Measurements from ENCODE around the gene TRPV3. TPM values are rescaled to one million over a fixed set of nuclear protein-coding genes. Genes with fewer than 3 reads are reported as not detected.
"Not testable (repeated sequence)": the region's sequence is repeated elsewhere in the genome, so short reads cannot be mapped to it uniquely, and the experiment has no call there.

TRPV3 gene
- total RNA-seq, 2 experiments from 2014 or later: 0.69 to 0.79 TPM

DNA sequence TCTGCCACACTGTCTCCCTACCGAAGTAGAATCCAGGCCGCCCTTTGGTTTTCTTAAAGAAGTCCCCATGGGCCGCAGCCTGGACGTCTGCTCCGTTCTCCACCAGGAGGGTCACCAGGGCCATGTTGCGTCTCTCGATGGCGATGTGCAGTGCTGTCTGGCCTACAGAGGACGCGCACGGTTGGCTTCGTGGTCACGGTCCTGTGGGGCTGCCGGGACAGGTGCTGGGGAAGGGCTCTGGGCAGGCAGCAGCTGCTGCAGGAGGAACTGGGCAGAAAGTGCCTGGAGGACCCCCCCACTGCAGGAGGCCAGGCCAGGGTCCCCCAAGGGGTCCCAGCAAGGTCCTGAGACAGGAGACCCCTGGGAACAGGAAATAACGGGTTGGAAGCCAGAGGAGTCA is 32.6 kb upstream of the TRPV3 start:
- Mint-ChIP-seq H3K4me3 (no peak overlapping the region), H3K9me3 (no peaks in the 10 kb centered on the region), H3K4me1 (no peaks in the 10 kb centered on the region), H3K27me3 (no peaks in the 10 kb centered on the region), H3K36me3 (no peaks in the 10 kb centered on the region), H3K27ac (no peak overlapping the region)
- ATAC-seq (ENCODE audit: low read depth) (no peak), DNase-seq (no peak)
- POLR2A ChIA-PET: no interaction called here

DNA sequence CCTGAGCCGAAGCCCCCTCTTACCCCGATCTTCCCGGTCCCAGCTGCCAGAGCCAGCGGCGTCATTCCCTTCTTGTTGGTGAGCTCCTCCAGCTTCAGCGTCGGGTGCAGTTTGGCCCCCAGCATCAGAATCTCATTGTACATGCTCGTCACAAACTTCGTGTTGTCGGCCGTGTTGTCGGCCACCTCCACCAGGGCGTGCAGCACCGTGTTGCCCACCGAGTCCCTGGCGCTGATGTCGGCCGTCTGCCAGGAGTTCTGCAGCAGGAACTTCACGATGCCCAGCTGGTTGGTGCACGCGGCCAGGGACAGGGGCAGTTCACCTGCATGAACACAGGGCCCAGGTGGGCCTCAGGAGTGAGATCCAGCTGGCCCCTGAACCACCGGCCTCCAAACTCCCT is 32.2 kb upstream of the TRPV3 start:
- no peak for DNase-seq
- H3K27ac Mint-ChIP-seq: no peak overlapping the region
- H3K27me3 Mint-ChIP-seq: no peaks in the 10 kb centered on the region
- ATAC-seq (ENCODE audit: low read depth): no peak
- no peaks in the 10 kb centered on the region for H3K36me3 Mint-ChIP-seq
- no peak overlapping the region for H3K4me3 Mint-ChIP-seq
- H3K4me1 Mint-ChIP-seq: no peaks in the 10 kb centered on the region
- no peaks in the 10 kb centered on the region for H3K9me3 Mint-ChIP-seq
- POLR2A ChIA-PET: no interaction called here

DNA sequence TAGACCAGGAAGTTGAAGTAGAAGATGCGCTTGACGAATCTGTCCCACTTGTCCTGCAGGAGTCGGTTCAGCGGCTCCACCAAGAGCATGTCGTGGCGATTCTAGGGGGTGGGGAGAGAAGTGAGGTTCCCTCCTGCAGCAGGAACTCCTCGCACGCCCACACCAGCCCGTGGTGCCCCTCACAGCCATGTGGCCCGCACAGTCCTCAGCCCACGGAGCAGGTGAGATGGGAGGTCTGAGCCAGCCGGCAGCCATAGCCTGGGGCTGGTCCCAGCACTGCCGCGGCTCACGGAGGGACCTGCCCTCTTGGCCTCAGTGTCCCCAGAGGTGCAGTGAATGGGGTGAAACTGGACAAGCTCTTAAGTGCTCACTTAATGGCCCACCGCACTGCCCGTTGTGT is 28.2 kb upstream of the TRPV3 start:
- no peaks in the 10 kb centered on the region for H3K27me3 Mint-ChIP-seq
- no peaks in the 10 kb centered on the region for H3K4me1 Mint-ChIP-seq
- H3K9me3 Mint-ChIP-seq: no peaks in the 10 kb centered on the region
- POLR2A ChIA-PET: no interaction called here
- H3K27ac Mint-ChIP-seq: no peak overlapping the region
- no peak overlapping the region for H3K4me3 Mint-ChIP-seq
- ATAC-seq (ENCODE audit: low read depth) (no peak), DNase-seq (no peak)
- H3K36me3 Mint-ChIP-seq: no peaks in the 10 kb centered on the region

DNA sequence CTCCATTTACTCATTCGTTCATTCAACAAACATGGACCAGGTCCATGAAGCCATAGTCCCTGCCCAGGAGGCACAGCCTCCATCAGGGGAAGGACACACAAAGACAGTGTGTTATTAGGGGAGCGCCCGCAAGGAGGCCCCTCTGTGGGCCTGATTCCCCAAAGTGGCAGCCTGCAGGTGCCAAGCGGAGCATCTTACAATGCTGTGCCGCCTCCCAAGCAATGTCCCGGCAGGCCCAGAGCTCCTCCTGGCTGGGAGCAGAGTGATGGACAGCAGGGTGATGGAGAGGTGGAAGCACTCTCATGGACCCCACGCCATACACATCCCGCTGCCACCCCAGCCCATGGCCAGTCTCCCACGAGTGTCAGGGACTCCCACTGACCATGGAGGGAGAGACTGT is 25.8 kb upstream of the TRPV3 start:
- no peaks in the 10 kb centered on the region for H3K27me3 Mint-ChIP-seq
- DNase-seq (no peak), ATAC-seq (ENCODE audit: low read depth) (no peak)
- H3K9me3 Mint-ChIP-seq: no peaks in the 10 kb centered on the region
- no peaks in the 10 kb centered on the region for H3K4me1 Mint-ChIP-seq
- POLR2A ChIA-PET: interaction anchor here (0.6 kb wide), 1 partner anchor 30 kb away, joined by 3 read pairs; no protein-coding TSS in a partner anchor
- H3K36me3 Mint-ChIP-seq: no peaks in the 10 kb centered on the region
- no peak overlapping the region for H3K27ac Mint-ChIP-seq
- no peak overlapping the region for H3K4me3 Mint-ChIP-seq

DNA sequence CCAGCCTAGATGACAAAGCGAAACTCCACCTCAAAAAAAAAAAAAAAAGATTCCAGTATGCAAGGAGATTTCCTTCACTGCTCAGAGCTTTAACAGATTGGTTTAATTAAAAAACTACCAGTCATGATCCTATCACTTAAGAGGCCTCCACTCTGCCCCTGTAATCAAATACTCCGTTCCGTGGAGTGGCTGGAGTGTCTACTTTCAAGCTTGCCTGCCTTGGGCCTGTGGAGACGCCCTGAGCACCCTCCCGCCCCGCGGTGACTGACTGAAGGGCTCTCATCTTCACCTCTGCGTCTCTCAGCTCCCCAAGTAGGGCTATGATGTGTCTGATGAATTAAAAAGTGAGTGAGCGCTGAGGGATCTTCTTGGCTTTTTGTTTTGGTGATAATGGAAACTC is 25.3 kb upstream of the TRPV3 start:
- H3K9me3 Mint-ChIP-seq: no peaks in the 10 kb centered on the region
- no peak for DNase-seq
- no peak for ATAC-seq (ENCODE audit: low read depth)
- H3K36me3 Mint-ChIP-seq: no peaks in the 10 kb centered on the region
- H3K27me3 Mint-ChIP-seq: no peaks in the 10 kb centered on the region
- H3K27ac Mint-ChIP-seq: no peak overlapping the region
- no peaks in the 10 kb centered on the region for H3K4me1 Mint-ChIP-seq
- POLR2A ChIA-PET: interaction anchor here (0.6 kb wide), 1 partner anchor 30 kb away, joined by 3 read pairs; no protein-coding TSS in a partner anchor
- H3K4me3 Mint-ChIP-seq: no peak overlapping the region

DNA sequence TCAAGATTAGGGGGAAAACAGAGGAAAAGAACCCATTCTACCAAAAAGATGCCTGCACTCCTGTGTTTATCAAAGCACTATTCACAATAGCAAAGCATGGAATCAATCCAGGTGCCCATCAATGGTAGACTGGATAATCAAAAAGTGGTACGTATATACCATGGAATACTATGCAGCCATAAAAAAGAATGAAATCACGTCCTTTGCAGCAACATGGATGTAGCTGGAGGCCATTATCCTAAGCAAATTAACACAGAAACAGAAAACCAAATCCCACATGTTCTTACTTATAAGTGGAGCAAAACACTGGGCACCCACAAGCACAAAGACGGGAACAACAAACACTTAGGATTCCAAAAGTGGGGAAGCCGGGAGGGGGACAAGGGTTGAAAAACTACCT is 21.1 kb upstream of the TRPV3 start:
- H3K27me3 Mint-ChIP-seq; ATAC-seq (ENCODE audit: low read depth); H3K27ac Mint-ChIP-seq; POLR2A ChIA-PET; H3K36me3 Mint-ChIP-seq; H3K4me3 Mint-ChIP-seq; DNase-seq; H3K9me3 Mint-ChIP-seq; H3K4me1 Mint-ChIP-seq: not testable (repeated sequence)

DNA sequence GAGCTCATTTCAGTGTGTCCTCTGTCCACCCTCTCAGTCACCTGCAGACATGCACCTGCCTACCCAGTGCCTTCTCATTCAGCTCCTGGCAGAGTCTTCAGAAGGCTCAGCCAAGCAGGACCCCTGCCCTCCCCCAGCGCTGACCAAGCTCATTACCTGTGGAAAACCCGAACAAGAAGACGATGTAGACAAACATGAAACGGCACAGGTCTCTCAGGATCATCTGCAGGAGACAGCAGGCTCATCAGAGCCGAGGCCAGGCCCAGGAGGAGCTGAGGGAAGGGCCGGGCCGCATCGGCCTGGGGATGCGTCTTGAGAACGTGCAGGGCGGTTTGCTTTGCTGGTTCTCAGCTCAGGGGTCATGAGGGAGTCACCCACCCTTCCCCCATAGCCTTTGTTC is 19.4 kb upstream of the TRPV3 start:
- no peak for DNase-seq
- Mint-ChIP-seq H3K27me3 (no peaks in the 10 kb centered on the region), H3K36me3 (no peaks in the 10 kb centered on the region), H3K4me1 (no peaks in the 10 kb centered on the region), H3K4me3 (no peak overlapping the region), H3K27ac (no peak overlapping the region), H3K9me3 (no peaks in the 10 kb centered on the region)
- ATAC-seq (ENCODE audit: low read depth): no peak
- POLR2A ChIA-PET: no interaction called here

DNA sequence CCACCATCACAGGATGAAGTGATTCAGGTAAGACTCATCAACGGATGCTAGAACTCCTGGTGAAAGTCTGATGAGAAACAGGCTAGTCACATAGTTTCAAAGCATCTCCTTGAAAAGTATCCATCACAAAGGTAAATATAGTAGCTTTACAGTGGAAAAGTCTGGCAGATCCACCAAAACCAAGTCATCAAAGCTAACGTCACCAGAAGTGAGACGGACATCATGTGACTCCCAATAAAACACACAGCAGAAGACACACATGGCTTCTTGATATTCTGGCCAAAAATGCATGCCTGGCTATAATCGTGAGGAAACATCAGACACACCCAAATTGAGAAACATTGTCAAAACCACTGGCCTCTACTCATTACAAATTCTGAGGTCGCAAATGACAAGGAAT is 17.9 kb upstream of the TRPV3 start:
- H3K36me3 Mint-ChIP-seq: no peaks in the 10 kb centered on the region
- POLR2A ChIA-PET: no interaction called here
- no peak overlapping the region for H3K27ac Mint-ChIP-seq
- ATAC-seq (ENCODE audit: low read depth): no peak
- DNase-seq: no peak
- no peaks in the 10 kb centered on the region for H3K27me3 Mint-ChIP-seq
- no peak overlapping the region for H3K4me3 Mint-ChIP-seq
- no peaks in the 10 kb centered on the region for H3K9me3 Mint-ChIP-seq
- no peaks in the 10 kb centered on the region for H3K4me1 Mint-ChIP-seq

DNA sequence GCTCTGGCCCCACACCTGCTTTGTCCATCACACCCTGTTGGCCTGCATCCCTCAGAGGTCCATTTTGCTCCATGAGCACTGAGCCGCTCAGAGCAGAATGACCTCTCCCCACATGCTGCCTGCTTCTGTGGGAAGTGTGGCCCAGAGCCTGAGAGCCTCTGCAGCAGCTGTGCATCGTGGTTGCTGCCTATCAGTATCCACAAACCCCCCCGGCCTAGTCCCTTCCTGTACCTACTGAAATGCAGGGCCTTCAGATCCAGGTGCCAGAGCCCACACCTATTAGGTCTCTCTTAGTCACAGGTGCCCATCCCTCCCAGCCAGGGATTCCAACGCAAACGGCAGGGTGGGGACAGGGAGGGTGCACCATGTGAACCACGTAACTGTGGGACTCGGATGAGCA is 16.6 kb upstream of the TRPV3 start:
- no peaks in the 10 kb centered on the region for H3K4me1 Mint-ChIP-seq
- no peak overlapping the region for H3K27ac Mint-ChIP-seq
- H3K4me3 Mint-ChIP-seq: no peak overlapping the region
- H3K9me3 Mint-ChIP-seq: no peaks in the 10 kb centered on the region
- H3K27me3 Mint-ChIP-seq: no peaks in the 10 kb centered on the region
- POLR2A ChIA-PET: no interaction called here
- DNase-seq (no peak), ATAC-seq (ENCODE audit: low read depth) (no peak)
- H3K36me3 Mint-ChIP-seq: peaks cover 4% of the 10 kb centered on the region

DNA sequence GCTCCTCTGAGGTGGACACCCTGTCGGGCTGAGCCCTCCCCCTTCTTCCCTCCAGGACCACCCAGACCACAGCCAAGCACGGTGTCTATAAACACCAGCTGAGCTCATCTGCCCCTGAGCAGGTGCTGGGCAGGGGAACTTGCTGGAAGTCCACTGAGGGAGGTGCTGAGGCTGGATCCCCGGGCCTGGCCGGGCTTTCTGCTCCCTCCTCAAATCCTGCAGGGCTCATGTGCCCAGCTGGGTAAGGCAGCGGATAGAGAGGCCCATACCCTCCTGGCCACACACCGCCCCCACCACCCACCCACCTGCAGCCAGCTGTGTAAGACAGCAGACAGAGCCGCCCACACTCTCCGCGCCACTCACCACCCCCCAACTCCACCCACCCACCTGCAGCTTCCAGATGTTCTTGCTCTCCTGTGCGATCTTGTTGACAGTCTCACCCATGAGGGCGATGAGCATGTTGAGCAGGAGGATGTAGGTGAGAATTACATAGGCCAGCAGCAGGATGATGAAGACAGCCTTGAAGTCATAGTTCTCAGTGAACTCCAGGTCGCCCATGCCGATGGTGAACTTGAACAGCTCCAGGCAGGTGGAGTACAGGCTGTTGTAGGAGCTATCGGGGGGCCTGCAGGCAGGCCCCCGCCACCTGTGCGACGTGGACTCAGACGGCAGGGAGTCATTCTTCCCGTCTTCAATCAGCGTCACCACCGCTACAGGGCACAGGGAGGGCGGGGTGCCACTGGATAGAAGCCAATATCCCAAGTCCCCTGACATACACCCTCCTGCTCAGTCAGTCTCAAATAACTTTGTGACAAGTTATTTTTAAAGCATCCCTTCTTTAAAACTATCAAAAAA is 15.9 kb upstream of the TRPV3 start:
- H3K4me1 Mint-ChIP-seq: no peaks in the 10 kb centered on the region
- no peak for DNase-seq
- H3K36me3 Mint-ChIP-seq: peaks cover 4% of the 10 kb centered on the region
- no peak overlapping the region for H3K27ac Mint-ChIP-seq
- no peak for ATAC-seq (ENCODE audit: low read depth)
- POLR2A ChIA-PET: no interaction called here
- no peaks in the 10 kb centered on the region for H3K9me3 Mint-ChIP-seq
- H3K4me3 Mint-ChIP-seq: no peak overlapping the region
- H3K27me3 Mint-ChIP-seq: no peaks in the 10 kb centered on the region

DNA sequence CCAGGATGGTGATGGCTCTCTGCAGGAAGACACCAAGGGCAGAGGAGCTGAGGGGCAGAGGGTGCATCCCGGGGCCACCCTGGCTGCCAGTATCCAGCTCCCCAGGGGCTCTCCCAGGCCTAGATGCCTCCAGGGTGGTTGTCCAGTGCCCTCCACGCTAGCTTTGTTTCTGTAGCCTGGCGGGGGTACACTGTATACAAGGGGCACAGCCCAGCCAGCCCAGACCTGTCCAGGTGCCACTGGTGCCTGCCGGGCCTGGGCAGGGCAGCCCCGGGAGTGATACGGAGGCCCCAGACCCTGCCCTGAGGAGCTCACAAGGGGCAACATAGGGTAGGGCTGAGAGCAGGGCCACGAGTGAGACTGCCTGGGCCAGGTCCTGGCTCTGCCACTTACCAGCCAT is 14.6 kb upstream of the TRPV3 start:
- ATAC-seq (ENCODE audit: low read depth) (no peak), DNase-seq (no peak)
- Mint-ChIP-seq H3K9me3 (no peaks in the 10 kb centered on the region), H3K36me3 (peaks cover 4% of the 10 kb centered on the region), H3K27ac (no peak overlapping the region), H3K4me1 (no peaks in the 10 kb centered on the region), H3K4me3 (no peak overlapping the region), H3K27me3 (no peaks in the 10 kb centered on the region)
- POLR2A ChIA-PET: no interaction called here

DNA sequence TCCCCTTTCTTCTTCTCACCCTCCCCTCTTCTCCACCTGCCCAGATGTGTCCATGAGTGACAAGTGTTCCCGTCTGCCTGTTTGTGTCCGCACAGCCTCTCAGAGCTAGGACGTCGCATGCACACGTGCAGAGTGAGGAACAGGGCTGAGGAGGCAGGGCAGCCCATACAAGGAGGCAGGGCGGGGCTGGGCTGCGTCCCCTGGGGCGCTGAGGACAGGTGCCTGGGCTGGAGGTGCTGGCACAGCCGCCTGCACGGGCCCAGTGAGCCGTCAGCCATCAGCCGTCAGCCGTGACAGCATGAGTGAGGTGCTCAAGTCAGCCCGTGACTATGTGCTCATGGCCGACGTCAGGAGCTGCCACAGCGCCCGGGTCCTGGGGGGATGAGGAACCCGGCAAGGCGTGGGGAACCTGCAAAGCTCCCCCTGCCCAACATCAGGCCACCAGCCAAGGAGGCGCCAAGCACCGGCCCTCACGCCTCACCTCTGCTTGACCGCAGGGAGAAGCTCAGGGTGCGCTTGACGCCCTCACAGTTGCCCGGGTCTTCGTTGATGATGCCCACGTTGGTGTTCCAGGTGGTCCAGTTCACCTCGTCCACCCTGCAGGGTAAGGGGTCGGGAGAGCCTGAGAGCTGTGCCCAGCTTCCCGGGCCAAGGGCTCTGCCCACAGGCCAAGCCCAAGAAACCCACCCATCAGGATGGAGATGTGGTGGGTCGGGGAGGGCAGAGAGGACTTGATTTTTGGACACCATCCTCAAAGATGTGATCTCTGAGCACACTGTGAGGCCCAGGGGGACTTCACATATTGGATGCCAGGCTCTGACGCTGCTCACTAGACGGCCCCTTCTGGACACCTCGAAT is 13.7 kb upstream of the TRPV3 start:
- H3K36me3 Mint-ChIP-seq: peaks cover 4% of the 10 kb centered on the region
- no peak for DNase-seq
- POLR2A ChIA-PET: no interaction called here
- no peaks in the 10 kb centered on the region for H3K9me3 Mint-ChIP-seq
- H3K27ac Mint-ChIP-seq: no peak overlapping the region
- H3K27me3 Mint-ChIP-seq: no peaks in the 10 kb centered on the region
- no peaks in the 10 kb centered on the region for H3K4me1 Mint-ChIP-seq
- H3K4me3 Mint-ChIP-seq: no peak overlapping the region
- no peak for ATAC-seq (ENCODE audit: low read depth)

DNA sequence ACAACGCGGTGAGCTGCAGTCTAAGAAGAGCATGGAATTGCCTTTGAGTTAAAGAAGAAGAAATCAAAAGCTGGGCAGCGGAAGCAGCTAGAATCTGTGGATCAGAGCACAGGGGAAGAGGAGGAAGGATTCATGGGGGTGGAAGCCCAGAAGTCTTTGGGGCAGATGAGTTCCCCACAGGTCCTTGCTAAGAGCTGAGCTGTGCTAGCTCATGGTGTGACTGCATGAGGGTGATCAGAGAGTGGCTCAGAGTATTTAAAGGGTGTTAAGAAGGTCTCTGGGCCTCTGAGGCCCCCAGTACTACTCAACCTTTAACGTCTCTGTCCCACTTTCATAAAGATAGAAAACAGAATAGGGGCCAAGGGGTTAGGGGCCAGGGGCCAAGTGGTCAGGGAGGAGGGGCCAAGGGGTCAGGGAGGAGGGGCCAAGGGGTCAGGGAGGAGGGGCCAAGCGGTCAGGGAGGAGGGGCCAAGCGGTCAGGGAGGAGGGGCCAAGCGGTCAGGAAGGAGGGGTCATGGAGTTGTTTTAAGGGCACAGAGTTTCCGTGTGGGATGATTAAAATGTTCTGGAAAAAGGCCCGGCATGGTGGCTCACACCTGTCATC is 12.0 kb upstream of the TRPV3 start:
- Mint-ChIP-seq H3K4me1 (no peaks in the 10 kb centered on the region), H3K27me3 (no peaks in the 10 kb centered on the region), H3K36me3 (peaks cover 6% of the 10 kb centered on the region), H3K9me3 (no peaks in the 10 kb centered on the region), H3K27ac (no peak overlapping the region), H3K4me3 (no peak overlapping the region)
- DNase-seq: no peak
- no peak for ATAC-seq (ENCODE audit: low read depth)
- POLR2A ChIA-PET: no interaction called here

DNA sequence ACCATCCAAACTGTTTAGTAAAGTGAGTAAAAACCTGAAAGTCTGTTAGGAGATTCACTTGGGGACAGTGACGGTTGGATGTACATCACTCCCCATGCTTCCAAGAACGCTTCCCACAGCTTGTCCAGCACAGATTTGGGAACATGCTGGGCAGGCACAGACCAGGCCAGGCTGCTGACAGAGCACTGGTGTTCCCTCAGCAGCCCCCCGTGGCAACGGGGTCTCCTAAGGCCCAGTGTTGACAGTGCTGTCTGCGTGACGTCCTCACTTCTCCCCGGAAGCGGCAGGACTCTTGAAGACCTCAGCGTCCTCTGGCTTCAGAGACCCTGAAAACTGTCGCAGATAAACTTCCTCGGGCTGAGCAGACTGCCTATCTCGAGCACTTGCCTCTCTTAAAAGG is 8.9 kb upstream of the TRPV3 start:
- H3K36me3 Mint-ChIP-seq: peaks cover 6% of the 10 kb centered on the region
- no peak overlapping the region for H3K27ac Mint-ChIP-seq
- POLR2A ChIA-PET: no interaction called here
- DNase-seq (no peak), ATAC-seq (ENCODE audit: low read depth) (no peak)
- no peaks in the 10 kb centered on the region for H3K4me1 Mint-ChIP-seq
- no peaks in the 10 kb centered on the region for H3K27me3 Mint-ChIP-seq
- no peak overlapping the region for H3K4me3 Mint-ChIP-seq
- H3K9me3 Mint-ChIP-seq: no peaks in the 10 kb centered on the region
